ENCODE results near the gene CEBPZOS.

CEBPZOS gene

GRCh38 chr2:37154785-37155184 is 41.5 kb upstream of the CEBPZOS start:
- Histone ChIP-seq H4K20me1 (ENCODE audit: insufficient read depth, low read length) (no peaks in the 10 kb centered on the region), H3K4me2 (ENCODE audit: low read length) (no peak overlapping the region), H3K4me1 (ENCODE audit: low read length) (peaks cover 20% of the 10 kb centered on the region), H3K27me3 (ENCODE audit: low read depth, low read length) (no peaks in the 10 kb centered on the region), H3K4me3 (ENCODE audit: low read length) (no peak overlapping the region), H3K9me3 (ENCODE audit: insufficient read depth, low read length) (no peaks in the 10 kb centered on the region), H2AFZ (ENCODE audit: low read depth, low read length) (no peak overlapping the region), H3K9ac (ENCODE audit: low read length) (no peak overlapping the region), H3K27ac (ENCODE audit: low read length) (no peak overlapping the region), H3K36me3 (replicated peaks; ENCODE audit: low read depth, low read length) (peaks cover 4% of the 10 kb centered on the region), H3K79me2 (ENCODE audit: low read length) (peaks cover 23% of the 10 kb centered on the region)
- no peak for TF ChIP-seq EZH2phosphoT487 (IDR thresholded peaks at IDR 0.05; ENCODE audit: low read depth)
- no peak for TF ChIP-seq CTCF (IDR thresholded peaks at IDR 0.05; ENCODE audit: low read depth, low read length)

- H3K9me3 ChIP-seq (ENCODE audit: insufficient read depth, low read length) = no peaks in the 10 kb centered on the region
- peak overlapping the region; percentile 71 for H2AFZ ChIP-seq (ENCODE audit: low read depth, low read length)
- TF ChIP-seq EZH2phosphoT487 (IDR thresholded peaks at IDR 0.05; ENCODE audit: low read depth) (no peak), CTCF (IDR thresholded peaks at IDR 0.05; ENCODE audit: low read depth, low read length) (no peak)
- H3K4me3 ChIP-seq (ENCODE audit: low read length) = peak overlapping the region; percentile 96
- peaks cover 18% of the 10 kb centered on the region for H3K4me1 ChIP-seq (ENCODE audit: low read length)
- peak overlapping the region; percentile 82 for H3K4me2 ChIP-seq (ENCODE audit: low read length)
- H4K20me1 ChIP-seq (ENCODE audit: insufficient read depth, low read length) = no peaks in the 10 kb centered on the region
- H3K27me3 ChIP-seq (ENCODE audit: low read depth, low read length) = no peaks in the 10 kb centered on the region
- H3K9ac ChIP-seq (ENCODE audit: low read length) = peak overlapping the region; percentile 81
- H3K79me2 ChIP-seq (ENCODE audit: low read length) = peaks cover 20% of the 10 kb centered on the region
- H3K27ac ChIP-seq (ENCODE audit: low read length) = 0 out of 2 replicates have a peak overlapping the region, but pooled peaks have one; percentile 8
- peaks cover 4% of the 10 kb centered on the region for H3K36me3 ChIP-seq (replicated peaks; ENCODE audit: low read depth, low read length)
These were observed 40.0 kb upstream of the CEBPZOS start for GRCh38 chr2:37156071-37156856.

GRCh38 chr2:37156857-37157714 is 39.2 kb upstream of the CEBPZOS start, which contains the start of gene EIF2AK2:
Gene EIF2AK2 (minus strand): TSS chr2:37156980. CDS start chr2:37147806, 9,174 bp downstream.
- Histone ChIP-seq H3K4me3 (ENCODE audit: low read length) (peak within 1 kb of the TSS; percentile 96), H3K27ac (ENCODE audit: low read length) (0 out of 2 replicates have a peak within 1 kb of the TSS, but pooled peaks have one; percentile 8), H3K9me3 (ENCODE audit: insufficient read depth, low read length) (no peaks in the 10 kb centered on the region), H2AFZ (ENCODE audit: low read depth, low read length) (peak within 1 kb of the TSS; percentile 71), H3K27me3 (ENCODE audit: low read depth, low read length) (no peaks in the 10 kb centered on the region), H3K4me2 (ENCODE audit: low read length) (peak within 1 kb of the TSS; percentile 82), H3K36me3 (replicated peaks; ENCODE audit: low read depth, low read length) (peaks cover 4% of the 10 kb centered on the region), H3K4me1 (ENCODE audit: low read length) (peaks cover 18% of the 10 kb centered on the region), H3K9ac (ENCODE audit: low read length) (peak within 1 kb of the TSS; percentile 81), H3K79me2 (ENCODE audit: low read length) (peaks cover 17% of the 10 kb centered on the region), H4K20me1 (ENCODE audit: insufficient read depth, low read length) (no peaks in the 10 kb centered on the region)
- TF ChIP-seq EZH2phosphoT487 (IDR thresholded peaks at IDR 0.05; ENCODE audit: low read depth) (no peak), CTCF (IDR thresholded peaks at IDR 0.05; ENCODE audit: low read depth, low read length) (no peak)

GRCh38 chr2:37164757-37165156 is 31.5 kb upstream of the CEBPZOS start:
- Histone ChIP-seq H3K27ac (ENCODE audit: low read length) (no peak overlapping the region), H3K27me3 (ENCODE audit: low read depth, low read length) (no peaks in the 10 kb centered on the region), H3K79me2 (ENCODE audit: low read length) (no peaks in the 10 kb centered on the region), H3K4me2 (ENCODE audit: low read length) (no peak overlapping the region), H3K9ac (ENCODE audit: low read length) (no peak overlapping the region), H3K4me1 (ENCODE audit: low read length) (0 out of 2 replicates have a peak, but pooled peaks cover 5% of the 10 kb centered on the region), H2AFZ (ENCODE audit: low read depth, low read length) (no peak overlapping the region), H3K36me3 (replicated peaks; ENCODE audit: low read depth, low read length) (no peaks in the 10 kb centered on the region), H4K20me1 (ENCODE audit: insufficient read depth, low read length) (no peaks in the 10 kb centered on the region), H3K4me3 (ENCODE audit: low read length) (no peak overlapping the region), H3K9me3 (ENCODE audit: insufficient read depth, low read length) (peaks cover 6% of the 10 kb centered on the region; the same call in 1 of the 2 replicates)
- no peak for TF ChIP-seq CTCF (IDR thresholded peaks at IDR 0.05; ENCODE audit: low read depth, low read length)
- no peak for TF ChIP-seq EZH2phosphoT487 (IDR thresholded peaks at IDR 0.05; ENCODE audit: low read depth)

Measured in OCI-LY3 (cell line).